GM19372 (cell line): ENCODE results near the gene PPP6C.
"Not testable (repeated sequence)": the region's sequence is repeated elsewhere in the genome, so short reads cannot be mapped to it uniquely, and the experiment has no call there.

Experiments
- ATAC-seq: cut with Tn5 transposase; IDR thresholded peaks from one replicate; pipeline ENCODE4 v1.9.1; 2021; ENCODE audit warnings: mild to moderate bottlenecking, low read depth, moderate library complexity; ENCODE audit not compliant: unreplicated experiment

The PPP6C gene

GRCh38 chr9:125183561-125183960, 6.0 kb downstream of the PPP6C start:
- no peak for ATAC-seq

DNA sequence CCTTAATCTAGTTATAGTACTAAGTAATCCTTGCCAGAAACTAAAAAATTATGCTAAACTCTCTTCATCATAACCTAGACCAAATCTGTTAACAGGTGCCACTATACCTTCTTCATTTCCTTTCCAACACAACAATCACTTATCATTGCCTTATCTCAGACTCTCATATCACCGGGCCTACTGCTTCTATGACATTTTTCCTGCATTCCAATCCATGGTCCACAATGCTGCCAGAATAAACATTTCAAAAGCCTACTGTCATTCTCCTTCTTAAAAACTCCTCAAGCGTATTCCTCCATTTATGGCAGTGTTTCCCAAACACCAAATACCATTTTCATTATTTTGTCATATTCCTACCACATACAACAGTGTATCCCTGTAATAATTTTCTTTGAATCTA, 6.5 kb downstream of the PPP6C start:
- no peak for ATAC-seq

DNA sequence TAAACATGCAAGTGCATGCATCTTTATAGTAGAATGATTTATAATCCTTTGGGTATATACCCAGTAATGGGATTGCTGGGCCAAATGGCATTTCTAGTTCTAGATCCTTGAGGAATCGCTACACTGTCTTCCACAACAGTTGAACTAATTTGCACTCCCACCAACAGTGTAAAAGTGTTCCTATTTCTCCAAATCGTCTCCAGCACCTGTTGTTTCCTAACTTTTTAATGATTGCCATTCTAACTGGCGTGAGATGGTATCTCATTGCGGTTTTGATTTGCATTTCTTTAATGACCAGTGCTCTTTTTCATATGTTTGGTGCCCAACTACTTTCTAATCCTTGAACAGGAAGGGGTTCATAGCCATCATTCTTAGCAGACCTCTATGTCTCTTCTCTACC, 7.8 kb downstream of the PPP6C start:
- not testable (repeated sequence) for ATAC-seq

- no peak for ATAC-seq
Measured at GRCh38 chr9:125180876-125181275, 8.7 kb downstream of the PPP6C start.

- ATAC-seq: not testable (repeated sequence)
Measured at GRCh38 chr9:125179776-125180175, 9.8 kb downstream of the PPP6C start.

DNA sequence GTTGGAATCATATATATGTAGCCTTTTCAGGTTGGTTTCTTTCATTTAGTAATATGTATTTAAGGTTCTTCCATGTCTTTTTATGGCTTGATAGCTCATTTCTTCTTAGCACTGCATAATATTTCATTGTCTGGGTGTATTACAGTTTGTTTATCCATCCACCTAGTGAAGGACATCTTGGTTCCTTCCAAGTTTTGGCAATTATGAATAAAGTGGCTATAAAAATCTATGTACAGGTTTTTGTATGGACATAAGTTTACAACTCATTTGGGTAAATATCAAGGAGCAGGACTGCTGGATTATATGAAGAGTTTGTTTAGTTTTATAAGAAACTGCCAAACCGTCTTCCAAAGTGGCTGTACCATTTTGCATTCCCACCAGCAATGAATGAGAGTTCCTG, 11.7 kb downstream of the PPP6C start:
- ATAC-seq: no peak

DNA sequence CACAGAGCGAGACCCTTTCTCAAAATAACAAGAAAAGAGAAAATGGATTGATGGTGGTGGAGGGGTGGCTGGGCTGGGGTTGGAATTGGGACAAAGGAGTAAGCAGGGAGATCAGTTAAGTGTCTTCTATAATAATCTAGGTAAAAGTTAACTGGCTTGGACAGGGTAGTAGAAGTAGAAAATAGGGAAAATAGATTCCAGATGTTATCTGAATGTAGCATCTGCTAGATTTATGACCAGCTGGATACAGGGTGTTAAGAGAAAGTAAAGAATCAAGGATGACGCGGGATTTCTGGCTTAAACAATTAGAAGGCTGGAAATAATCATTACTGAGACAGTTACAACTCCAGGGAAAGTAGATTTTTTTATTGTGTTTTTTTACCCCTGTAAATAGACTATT, 13.0 kb downstream of the PPP6C start:
- ATAC-seq: no peak

GRCh38 chr9:125172031-125172755, 17.4 kb downstream of the PPP6C start:
- ATAC-seq: no peak

GRCh38 chr9:125169895-125170294, 19.7 kb downstream of the PPP6C start:
- ATAC-seq: no peak

- no peak for ATAC-seq
Measured at GRCh38 chr9:125166762-125167161, 22.8 kb downstream of the PPP6C start.

DNA sequence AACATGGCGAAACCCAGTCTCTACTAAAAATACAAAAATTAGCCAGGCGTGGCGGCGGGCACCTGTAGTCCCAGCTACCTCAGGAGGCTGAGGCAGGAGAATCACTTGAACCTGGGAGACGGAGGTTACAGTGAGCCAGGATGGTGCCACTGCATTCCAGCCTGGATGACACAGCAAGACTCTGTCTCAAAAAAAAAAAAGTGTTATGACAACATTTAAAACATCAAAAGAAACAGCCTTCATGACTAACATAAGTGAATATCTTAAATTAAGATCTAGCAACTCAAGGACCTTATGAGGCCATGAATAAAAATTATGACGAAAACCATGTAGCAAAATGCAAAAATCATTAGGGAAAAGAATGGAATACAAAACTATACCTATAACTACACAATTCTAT, 26.7 kb downstream of the PPP6C start:
- ATAC-seq: not testable (repeated sequence)

GRCh38 chr9:125161284-125161918, 28.2 kb downstream of the PPP6C start:
- ATAC-seq: no peak

DNA sequence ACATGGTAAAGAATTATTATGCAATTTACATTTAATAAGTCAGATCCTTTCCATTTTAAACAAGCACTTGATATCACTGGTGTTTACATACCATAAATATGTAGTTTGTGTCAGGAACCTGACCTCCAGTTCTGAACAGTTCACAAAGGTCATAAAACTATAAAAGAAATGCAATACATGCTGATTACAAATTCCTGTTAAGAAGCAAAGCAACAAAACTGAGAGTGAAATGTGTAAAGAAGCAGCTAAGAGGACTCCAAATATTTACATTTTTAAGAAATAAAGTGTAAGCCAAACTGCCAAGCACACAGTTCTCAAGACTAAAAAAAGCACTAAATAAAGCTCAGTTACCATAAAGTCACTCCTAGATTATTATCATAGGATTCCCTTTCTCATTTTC, 28.9 kb downstream of the PPP6C start:
- no peak for ATAC-seq

- ATAC-seq: no peak
Measured at GRCh38 chr9:125156551-125156950, 33.1 kb downstream of the PPP6C start.

GRCh38 chr9:125153712-125154367, 35.8 kb downstream of the PPP6C start:
- no peak for ATAC-seq

DNA sequence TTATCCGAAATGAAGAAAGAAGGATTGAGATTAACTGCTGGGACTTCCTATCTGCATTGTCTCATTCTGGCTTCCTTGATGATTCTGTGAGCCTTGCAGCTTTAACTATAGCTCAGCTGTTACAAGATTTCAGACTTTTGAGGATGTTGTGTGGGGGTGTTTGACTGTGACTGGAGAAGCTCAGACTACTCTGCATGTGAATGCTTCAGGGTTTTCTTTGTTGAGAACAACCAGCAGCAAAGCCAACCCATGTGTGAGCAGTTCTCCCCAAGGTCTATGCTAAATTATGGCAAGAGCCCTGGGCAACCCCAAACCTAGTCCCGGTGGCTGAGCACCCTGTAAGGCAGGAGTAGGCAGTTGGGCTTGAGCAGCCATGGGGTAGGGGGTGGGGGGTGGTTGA, 37.9 kb downstream of the PPP6C start:
- ATAC-seq: no peak

DNA sequence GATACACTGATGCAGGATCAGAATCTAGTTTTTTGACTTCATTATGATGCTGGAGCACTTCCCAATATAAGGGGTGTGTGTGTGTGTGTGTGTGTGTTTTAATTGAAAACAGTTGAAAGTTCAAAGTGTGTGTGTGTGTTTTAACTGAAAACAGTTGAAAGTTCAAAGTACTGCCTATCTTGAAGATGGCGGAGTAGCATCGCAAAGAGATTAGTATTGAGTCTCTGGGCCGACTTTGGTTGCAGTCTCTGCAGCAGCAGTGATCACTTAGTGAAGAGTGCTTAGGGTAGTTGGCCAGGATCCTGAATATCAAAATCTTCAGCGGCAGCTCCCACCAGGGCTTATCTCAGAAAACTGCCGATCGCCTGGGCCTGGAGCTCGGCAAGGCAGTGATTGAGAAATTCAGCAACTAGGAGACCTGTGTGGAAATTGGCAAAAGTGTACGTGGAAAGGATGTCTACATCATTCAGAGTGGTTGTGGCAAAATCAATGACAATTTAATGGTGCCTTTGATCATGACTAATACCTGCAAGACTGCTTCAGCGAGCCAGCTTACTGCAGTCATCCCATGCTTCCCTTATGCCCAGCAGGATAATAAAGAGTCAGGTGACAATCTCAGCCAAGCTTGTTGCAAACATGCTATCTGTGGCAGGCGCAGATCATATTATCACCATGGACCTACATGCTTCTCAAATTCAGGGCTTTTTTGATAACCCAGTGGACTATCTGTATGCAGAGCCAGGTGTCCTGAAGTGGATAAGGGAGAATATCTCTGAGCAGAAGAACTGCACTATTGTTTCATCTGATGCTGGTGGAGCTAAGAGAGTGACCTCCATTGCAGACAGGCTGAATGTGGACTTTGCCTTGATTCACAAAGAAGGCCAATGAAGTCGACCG, 39.0 kb downstream of the PPP6C start:
- ATAC-seq: no peak

DNA sequence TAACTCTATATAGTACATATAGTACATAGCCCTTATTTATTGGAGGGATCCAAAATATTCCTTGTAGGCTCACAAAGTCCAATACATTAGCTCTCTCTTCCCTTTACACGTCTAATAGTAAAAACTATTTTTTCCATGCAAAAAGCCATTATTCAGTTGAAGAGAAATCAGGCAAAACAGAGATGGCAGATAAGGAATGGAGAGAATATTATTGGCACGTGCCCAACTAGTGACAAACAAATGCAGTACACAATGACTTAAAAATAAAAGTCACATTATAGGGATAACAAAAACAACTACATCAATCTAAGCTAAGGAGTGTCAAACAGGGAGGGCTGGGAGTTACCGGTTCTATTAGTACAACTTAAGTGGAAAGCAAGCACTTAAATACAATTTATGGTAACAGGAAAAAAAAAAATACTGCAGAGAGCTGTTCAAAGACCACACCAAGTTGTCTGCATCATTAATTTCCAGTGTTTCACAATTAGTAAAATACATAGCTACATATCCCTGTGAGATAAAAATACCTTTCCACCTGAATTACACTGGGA, 42.1 kb downstream of the PPP6C start:
- no peak for ATAC-seq

DNA sequence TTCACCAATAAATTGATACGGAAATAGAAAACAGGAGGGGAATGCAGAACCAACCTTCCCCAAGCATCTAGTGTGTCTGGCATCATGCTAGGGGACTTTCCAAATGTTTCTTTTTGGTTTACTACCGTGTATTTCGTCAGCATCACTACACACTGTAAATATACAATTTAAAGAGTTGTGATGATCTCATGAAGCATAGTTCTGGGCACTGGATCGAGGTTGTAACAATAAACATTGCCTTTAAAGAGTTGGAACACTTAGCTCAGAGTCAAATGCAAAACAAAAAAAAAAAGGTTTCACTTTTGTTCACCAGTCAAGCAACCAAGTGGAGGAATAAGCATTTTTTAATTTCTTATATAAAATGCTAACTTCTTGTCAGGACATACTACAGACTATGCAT, 43.4 kb downstream of the PPP6C start:
- ATAC-seq: no peak

DNA sequence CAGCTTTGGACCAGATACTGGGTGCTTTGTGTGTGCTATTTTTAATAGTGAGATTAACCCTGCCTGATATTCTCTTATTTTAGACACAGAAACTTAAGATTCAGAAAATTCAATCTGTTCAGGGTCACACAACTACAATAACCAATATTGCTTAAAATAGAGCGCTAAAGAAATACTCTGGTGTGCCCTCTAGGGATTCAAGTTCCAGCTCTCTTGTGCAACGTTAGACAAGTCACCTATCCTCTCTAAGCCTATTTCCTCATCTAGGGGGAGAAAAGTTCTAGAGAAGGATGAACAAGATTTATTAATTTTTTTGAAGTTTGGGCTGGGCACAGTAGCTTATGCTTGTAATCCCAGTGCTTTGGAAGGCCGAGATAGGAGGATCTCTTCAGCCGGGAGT, 44.2 kb downstream of the PPP6C start:
- ATAC-seq: no peak
